ENCODE measurements around the gene ARPC5L. TPM values are rescaled to one million over a fixed set of nuclear protein-coding genes. Genes with fewer than 3 reads are reported as not detected.

The ARPC5L gene
- 15.2 and 17.6 TPM in 2 replicates for total RNA-seq

GRCh38 chr9:124861342-124862229 lies at the start of gene ARPC5L, which contains the start of gene RPL35:
Gene ARPC5L, plus strand, starts transcription at chr9:124862130. Its CDS starts 7,161 bp downstream, at chr9:124869291.
Gene RPL35, minus strand, starts transcription at chr9:124861957. Its CDS starts 45 bp downstream, at chr9:124861912.

GRCh38 chr9:124852829-124853531 lies 8.9 kb upstream of the ARPC5L start, which contains the start of gene WDR38:
Gene WDR38, plus strand, starts transcription at chr9:124853460. Its CDS starts 72 bp downstream, at chr9:124853532.

Other genes starting within 250 kb of the ARPC5L start
- under 0.01 and 0.44 TPM in 2 replicates for gene NR6A1, start 90.8 kb upstream of the ARPC5L start, total RNA-seq
- 0.12 and 0.13 TPM in 2 replicates for gene OLFML2A, start 85.0 kb upstream of the ARPC5L start, total RNA-seq
- gene WDR38, start 8.7 kb upstream of the ARPC5L start, total RNA-seq: not detected in 2 replicates
- gene RPL35, start 173 bp upstream of the ARPC5L start, total RNA-seq: 2,645 and 2,969 TPM in 2 replicates
- 15.1 and 18.3 TPM in 2 replicates for gene GOLGA1, start 79.0 kb downstream of the ARPC5L start, total RNA-seq